Measurements from ENCODE around the gene DIP2A. TPM values are rescaled to one million over a fixed set of nuclear protein-coding genes. Genes with fewer than 3 reads are reported as not detected.

The DIP2A gene
- total and polyA plus RNA-seq, 2 of the 13 experiments (the other 11 are each of a cell fraction or from before 2014, with no cell fraction given): 18.5 to 37.6 TPM

DNA sequence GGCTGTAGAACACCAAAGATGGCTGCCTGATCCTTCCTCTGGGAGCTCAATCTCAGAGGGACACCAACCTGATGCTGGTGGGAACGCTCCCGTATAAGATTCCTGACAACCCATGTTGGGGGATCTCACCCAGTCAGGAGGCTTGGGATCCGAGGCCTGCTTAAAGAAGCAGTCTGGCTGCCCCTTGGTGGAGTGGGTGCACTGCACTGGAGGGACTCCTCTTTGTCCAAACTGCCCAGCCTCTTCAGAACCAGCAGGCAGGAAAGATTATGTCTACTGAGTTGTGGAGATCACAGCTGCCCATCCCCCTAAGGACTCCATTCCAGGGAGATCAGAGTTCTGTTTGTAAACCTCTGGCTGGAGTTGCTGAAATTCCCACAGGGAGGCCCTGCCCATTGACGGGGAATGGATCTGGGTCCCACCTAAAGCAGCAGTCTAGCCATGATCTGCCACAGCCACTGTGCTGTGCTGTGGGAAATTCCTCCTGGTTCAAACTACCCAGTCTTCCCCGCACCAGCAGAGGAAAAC is 123.2 kb downstream of the DIP2A start (continued):
- TF ChIP-seq, protein P1, sequence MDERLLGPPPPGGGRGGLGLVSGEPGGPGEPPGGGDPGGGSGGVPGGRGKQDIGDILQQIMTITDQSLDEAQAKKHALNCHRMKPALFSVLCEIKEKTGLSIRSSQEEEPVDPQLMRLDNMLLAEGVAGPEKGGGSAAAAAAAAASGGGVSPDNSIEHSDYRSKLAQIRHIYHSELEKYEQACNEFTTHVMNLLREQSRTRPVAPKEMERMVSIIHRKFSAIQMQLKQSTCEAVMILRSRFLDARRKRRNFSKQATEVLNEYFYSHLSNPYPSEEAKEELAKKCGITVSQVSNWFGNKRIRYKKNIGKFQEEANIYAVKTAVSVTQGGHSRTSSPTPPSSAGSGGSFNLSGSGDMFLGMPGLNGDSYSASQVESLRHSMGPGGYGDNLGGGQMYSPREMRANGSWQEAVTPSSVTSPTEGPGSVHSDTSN (CRISPR knock-in tag; IDR thresholded peaks at IDR 0.05): no peak
- TF ChIP-seq TRIM24 (CRISPR knock-in tag; IDR thresholded peaks at IDR 0.05) (no peak), GLI4 (CRISPR knock-in tag; IDR thresholded peaks at IDR 0.05; ENCODE audit: borderline replicate concordance) (no peak), SETDB1 (CRISPR knock-in tag; IDR thresholded peaks at IDR 0.05; ENCODE audit: borderline replicate concordance) (no peak), TBL1XR1 (IDR thresholded peaks at IDR 0.05; ENCODE audit: borderline replicate concordance, low read length, partially characterized antibody) (no peak), ZNF841 (CRISPR knock-in tag; IDR thresholded peaks at IDR 0.05; ENCODE audit: borderline replicate concordance) (no peak), ZNF558 (CRISPR knock-in tag; IDR thresholded peaks at IDR 0.05; ENCODE audit: borderline replicate concordance) (no peak), CSRNP1 (CRISPR knock-in tag; IDR thresholded peaks at IDR 0.05) (no peak), PRPF4 (IDR thresholded peaks at IDR 0.05; ENCODE audit: low read depth, low read length, poor library complexity, severe bottlenecking) (no peak), MNT (IDR thresholded peaks at IDR 0.05) (no peak), ASH2L (IDR thresholded peaks at IDR 0.05; ENCODE audit: insufficient read length, low read depth, low read length) (peak; percentile 61), ZBTB34 (CRISPR knock-in tag; IDR thresholded peaks at IDR 0.05) (no peak), ZNF670 (CRISPR knock-in tag; IDR thresholded peaks at IDR 0.05; ENCODE audit: borderline replicate concordance) (no peak), ZMYM4 (CRISPR knock-in tag; IDR thresholded peaks at IDR 0.05) (peak; percentile 54; the same call in 1 of the 2 replicates), ZNF362 (CRISPR knock-in tag; IDR thresholded peaks at IDR 0.05; ENCODE audit: borderline replicate concordance) (no peak), ZNF282 (IDR thresholded peaks at IDR 0.05; ENCODE audit: partially characterized antibody) (no peak), HNF4G (IDR thresholded peaks at IDR 0.05; ENCODE audit: borderline replicate concordance, low read depth, low read length) (peak; percentile 45), HNF4G (CRISPR knock-in tag; IDR thresholded peaks at IDR 0.05; ENCODE audit: borderline replicate concordance, low read depth) (no peak), ZBTB39 (CRISPR knock-in tag; IDR thresholded peaks at IDR 0.05) (no peak), PCBP2 (optimal IDR thresholded peaks at IDR 0.05; ENCODE audit: low read depth, low read length, poor library complexity, severe bottlenecking) (no peak)

Measured in HepG2 (cell line).